Osteoblast (primary cell): ENCODE measurements around the gene KRT6B. TPM values are rescaled to one million over a fixed set of nuclear protein-coding genes. Genes with fewer than 3 reads are reported as not detected.

Experiments used
- DNase-seq: peaks from one replicate; pipeline ENCODE4 v3.0.0; 2011; ENCODE audit warnings: low spot score, mixed read lengths; ENCODE audit not compliant: insufficient read length; ENCODE audit errors: missing footprints
- H2AFZ ChIP-seq: 2 replicates; pipeline ENCODE4 v1.6.0; 2011; ENCODE audit warnings: mild to moderate bottlenecking, low read length
- H3K27ac ChIP-seq: 2 replicates; pipeline ENCODE4 v1.5.1; 2011; ENCODE audit warnings: mild to moderate bottlenecking, low read depth, low read length, moderate library complexity
- H3K27me3 ChIP-seq: 2 replicates; pipeline ENCODE4 v1.6.0; 2012; ENCODE audit warnings: mild to moderate bottlenecking, control low read depth, inconsistent platforms, low read length, moderate library complexity; ENCODE audit not compliant: insufficient read depth
- H3K36me3 ChIP-seq: 2 replicates; pipeline ENCODE4 v1.5.1; 2011; ENCODE audit warnings: mild to moderate bottlenecking, low read length, control low read depth, moderate library complexity; ENCODE audit not compliant: insufficient read depth
- H3K4me1 ChIP-seq: 2 replicates; pipeline ENCODE4 v1.5.1; 2011; ENCODE audit warnings: mild to moderate bottlenecking, low read length, control low read depth, moderate library complexity; ENCODE audit not compliant: insufficient read depth
- H3K4me2 ChIP-seq: 2 replicates; pipeline ENCODE4 v1.6.0; 2011; ENCODE audit warnings: mild to moderate bottlenecking, low read length; ENCODE audit not compliant: insufficient read depth
- H3K4me3 ChIP-seq: fragments of 200-600 bp; sonication (generic); 3 replicates; pipeline ENCODE4 v1.5.1; 2012; ENCODE audit warnings: mild to moderate bottlenecking, low read length, inconsistent platforms; ENCODE audit not compliant: insufficient read depth
- H3K79me2 ChIP-seq: 2 replicates; pipeline ENCODE4 v1.6.0; 2012; ENCODE audit warnings: mild to moderate bottlenecking, low read length, control low read depth, inconsistent platforms; ENCODE audit not compliant: insufficient read depth
- H3K9me3 ChIP-seq: 2 replicates; pipeline ENCODE4 v1.5.1; 2011; ENCODE audit warnings: low read depth, low read length, control low read depth
- H4K20me1 ChIP-seq: 2 replicates; pipeline ENCODE4 v1.6.0; 2012; ENCODE audit warnings: mild to moderate bottlenecking, low read length, control low read depth; ENCODE audit not compliant: insufficient read depth
- total RNA-seq: library from RNA; depleted of rRNA; stranded (reverse); fragments of >200 nt; gene quantifications from 2 replicates; pipeline ENCODE4 v1.2.3, GENCODE V29; 2012
- TF ChIP-seq, protein P1 (sequence below): IDR thresholded peaks from 2 replicates; pipeline ENCODE4 v1.5.1; 2011; ENCODE audit warnings: mild to moderate bottlenecking, low read depth, low read length, moderate library complexity; ENCODE audit errors: extremely low read depth

KRT6B gene
- total RNA-seq, 1 donor, result not detected

DNA sequence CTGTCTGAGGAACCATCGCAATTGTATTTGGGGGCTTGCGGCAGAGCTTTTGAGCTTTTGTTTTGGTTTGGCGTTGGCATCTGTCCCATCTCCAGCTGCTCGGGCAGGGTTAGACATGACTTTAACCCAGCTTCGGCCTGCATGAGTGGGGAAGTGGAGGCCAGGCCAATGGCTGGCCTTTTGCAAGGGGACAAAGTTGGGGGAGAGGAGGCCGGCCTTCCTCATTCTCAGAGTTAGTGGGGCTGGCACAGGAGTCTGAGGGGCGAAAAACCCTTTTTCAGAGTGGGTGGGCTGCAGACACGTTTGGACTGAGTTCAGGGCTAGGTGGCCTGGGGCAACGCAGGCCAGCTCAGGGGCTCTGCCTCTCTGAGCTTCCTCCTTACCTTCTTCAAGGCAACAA lies 51.0 kb downstream of the KRT6B start:
- TF ChIP-seq, protein P1, sequence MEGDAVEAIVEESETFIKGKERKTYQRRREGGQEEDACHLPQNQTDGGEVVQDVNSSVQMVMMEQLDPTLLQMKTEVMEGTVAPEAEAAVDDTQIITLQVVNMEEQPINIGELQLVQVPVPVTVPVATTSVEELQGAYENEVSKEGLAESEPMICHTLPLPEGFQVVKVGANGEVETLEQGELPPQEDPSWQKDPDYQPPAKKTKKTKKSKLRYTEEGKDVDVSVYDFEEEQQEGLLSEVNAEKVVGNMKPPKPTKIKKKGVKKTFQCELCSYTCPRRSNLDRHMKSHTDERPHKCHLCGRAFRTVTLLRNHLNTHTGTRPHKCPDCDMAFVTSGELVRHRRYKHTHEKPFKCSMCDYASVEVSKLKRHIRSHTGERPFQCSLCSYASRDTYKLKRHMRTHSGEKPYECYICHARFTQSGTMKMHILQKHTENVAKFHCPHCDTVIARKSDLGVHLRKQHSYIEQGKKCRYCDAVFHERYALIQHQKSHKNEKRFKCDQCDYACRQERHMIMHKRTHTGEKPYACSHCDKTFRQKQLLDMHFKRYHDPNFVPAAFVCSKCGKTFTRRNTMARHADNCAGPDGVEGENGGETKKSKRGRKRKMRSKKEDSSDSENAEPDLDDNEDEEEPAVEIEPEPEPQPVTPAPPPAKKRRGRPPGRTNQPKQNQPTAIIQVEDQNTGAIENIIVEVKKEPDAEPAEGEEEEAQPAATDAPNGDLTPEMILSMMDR, result no peak

DNA sequence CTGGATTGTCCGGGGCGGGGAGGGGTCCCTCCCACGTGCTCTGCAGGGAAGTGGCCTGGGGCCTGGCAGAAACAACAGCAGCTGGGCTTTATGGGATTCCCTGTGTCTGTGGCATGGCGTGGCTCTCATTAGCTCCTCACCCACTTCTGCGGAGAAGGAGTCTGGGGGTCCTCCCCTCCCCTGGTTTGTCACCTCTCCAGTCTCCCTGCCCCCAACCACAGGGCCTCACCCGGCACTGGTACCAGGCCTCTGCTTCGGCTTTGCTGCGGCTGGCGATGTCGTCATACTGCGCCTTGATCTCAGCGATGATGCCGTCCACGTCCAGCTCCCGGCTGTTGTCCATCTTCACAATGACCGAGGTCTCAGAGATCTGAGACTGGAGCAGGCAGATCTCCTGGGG lies 52.2 kb downstream of the KRT6B start:
- Histone ChIP-seq H3K9me3 (no peaks in the 10 kb centered on the region), H3K79me2 (no peaks in the 10 kb centered on the region), H3K4me3 (no peak overlapping the region), H4K20me1 (no peaks in the 10 kb centered on the region), H3K27me3 (peaks cover 43% of the 10 kb centered on the region), H2AFZ (no peak overlapping the region), H3K4me1 (peaks cover 4% of the 10 kb centered on the region), H3K36me3 (no peaks in the 10 kb centered on the region), H3K4me2 (no peak overlapping the region), H3K27ac (no peak overlapping the region)
- TF ChIP-seq, protein P1, result no peak
- no peak for DNase-seq

More for the DNA sequence above, 51.0 kb downstream of the KRT6B start:
- Histone ChIP-seq H4K20me1 (no peaks in the 10 kb centered on the region), H3K4me3 (no peak overlapping the region), H3K79me2 (no peaks in the 10 kb centered on the region), H2AFZ (no peak overlapping the region), H3K4me2 (no peak overlapping the region), H3K36me3 (no peaks in the 10 kb centered on the region), H3K9me3 (no peaks in the 10 kb centered on the region), H3K27me3 (peaks cover 37% of the 10 kb centered on the region), H3K27ac (no peak overlapping the region), H3K4me1 (peaks cover 4% of the 10 kb centered on the region)
- peak; percentile 48 for DNase-seq

DNA sequence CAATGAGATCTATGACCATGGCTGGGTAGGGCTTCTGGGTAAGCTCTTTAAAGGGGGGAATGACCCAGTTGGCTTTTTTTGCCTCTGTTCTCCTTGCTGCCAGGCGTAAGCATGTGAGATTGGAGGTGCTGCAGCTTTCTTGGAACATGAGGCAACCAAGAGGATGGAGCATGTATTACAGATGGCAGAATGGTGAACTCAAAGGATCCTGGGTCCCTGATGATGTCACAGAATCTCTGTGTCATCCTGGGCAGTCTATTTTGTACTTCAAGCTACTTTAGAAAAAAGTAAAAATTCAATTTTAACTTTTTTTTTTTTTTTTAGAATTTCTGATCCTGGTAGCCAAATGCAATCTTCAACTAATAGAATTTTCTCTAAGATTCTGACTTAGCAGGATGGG lies 53.8 kb downstream of the KRT6B start:
- Histone ChIP-seq H2AFZ (no peak overlapping the region), H3K79me2 (no peaks in the 10 kb centered on the region), H3K4me2 (no peak overlapping the region), H3K4me1 (peaks cover 4% of the 10 kb centered on the region), H3K27me3 (peaks cover 50% of the 10 kb centered on the region), H3K9me3 (no peaks in the 10 kb centered on the region), H3K27ac (no peak overlapping the region), H3K36me3 (no peaks in the 10 kb centered on the region), H3K4me3 (no peak overlapping the region), H4K20me1 (no peaks in the 10 kb centered on the region)
- TF ChIP-seq, protein P1, result no peak
- peak; percentile 92 for DNase-seq

- no peak overlapping the region for H2AFZ ChIP-seq
- peaks cover 40% of the 10 kb centered on the region for H3K27me3 ChIP-seq
- no peaks in the 10 kb centered on the region for H3K79me2 ChIP-seq
- H3K9me3 ChIP-seq, result no peaks in the 10 kb centered on the region
- no peaks in the 10 kb centered on the region for H3K36me3 ChIP-seq
- no peak for DNase-seq
- H4K20me1 ChIP-seq, result no peaks in the 10 kb centered on the region
- no peak overlapping the region for H3K4me2 ChIP-seq
- H3K4me1 ChIP-seq, result peaks cover 2% of the 10 kb centered on the region
- no peak overlapping the region for H3K27ac ChIP-seq
- TF ChIP-seq, protein P1, result no peak
- no peak overlapping the region for H3K4me3 ChIP-seq
Observed at GRCh38 chr12:52396656-52397055, 55.3 kb downstream of the KRT6B start.

Other genes starting within 250 kb of the KRT6B start
- gene KRT7, start 218.9 kb downstream of the KRT6B start, total RNA-seq, result 20.9 and 27.9 TPM in 2 replicates
- gene KRT86, start 177.5 kb downstream of the KRT6B start, total RNA-seq, result under 0.01 and 0.36 TPM in 2 replicates
- gene KRT81, start 160.6 kb downstream of the KRT6B start, total RNA-seq, result 0.29 TPM in 1 of 2 replicates, not detected in the other
- not detected in 2 replicates for gene KRT83, start 130.7 kb downstream of the KRT6B start, total RNA-seq
- gene KRT85, start 84.7 kb downstream of the KRT6B start, total RNA-seq, result not detected in 2 replicates
- gene KRT84, start 66.5 kb downstream of the KRT6B start, total RNA-seq, result not detected in 2 replicates
- not detected in 2 replicates for gene KRT82, start 45.8 kb downstream of the KRT6B start, total RNA-seq
- under 0.01 TPM in 1 of 2 replicates, not detected in the other for gene KRT75, start 17.8 kb downstream of the KRT6B start, total RNA-seq
- gene KRT6C, start 21.7 kb upstream of the KRT6B start, total RNA-seq, result not detected in 2 replicates
- under 0.01 and 0.72 TPM in 2 replicates for gene KRT6A, start 41.1 kb upstream of the KRT6B start, total RNA-seq
- 0.36 TPM in 1 of 2 replicates, not detected in the other for gene KRT5, start 68.2 kb upstream of the KRT6B start, total RNA-seq
- gene KRT71, start 101.0 kb upstream of the KRT6B start, total RNA-seq, result not detected in 2 replicates
- not detected in 2 replicates for gene KRT74, start 121.7 kb upstream of the KRT6B start, total RNA-seq
- not detected in 2 replicates for gene KRT72, start 149.3 kb upstream of the KRT6B start, total RNA-seq
- not detected in 2 replicates for gene KRT73, start 166.4 kb upstream of the KRT6B start, total RNA-seq
- gene KRT2, start 200.1 kb upstream of the KRT6B start, total RNA-seq, result not detected in 2 replicates
- gene KRT1, start 228.3 kb upstream of the KRT6B start, total RNA-seq, result not detected in 2 replicates